K562 (cell line): ENCODE results near the gene EIF4G1. TPM values are rescaled to one million over a fixed set of nuclear protein-coding genes. Genes with fewer than 3 reads are reported as not detected.
A peak's percentile ranks its signal among the peaks of the same experiment; 100 is the strongest.

Source experiments
- ATAC-seq: fragments of 200-7000 bp; cut with Tn5 transposase; 3 replicates; pipeline ENCODE4 v1.9.1; 2020; ENCODE audit warnings: moderate library complexity
- BruUV-seq: library from RNA; stranded (reverse); fragments of 400-500 nt; replicated peaks from 2 replicates; lab custom pipeline; 2021; lab: Mats Ljungman, UMichigan
- CTCF ChIA-PET: fragments of 300-600 bp; formaldehyde crosslinking; extraction: SDS; loops from one replicate; lab custom pipeline; 2021; ENCODE audit warnings: low intra/inter-chr PET ratio; lab: Yijun Ruan, JAX
- POLR2A ChIA-PET: fragments of 300-600, 350-650 bp; sonication (Branson Sonifier 250); formaldehyde crosslinking; extraction: SDS; loops from one replicate; lab custom pipeline; 2021; ENCODE audit warnings: antibody characterized with exemption, inconsistent platforms; lab: Yijun Ruan, JAX
- DNase-seq, 4 experiments: peaks; one replicate each; pipeline versions ENCODE4 v3.0.0 to v3.0.0-alpha.2; 2011 to 2018; ENCODE audit warnings: low spot score in 3 of 4, mixed read lengths in 3 of 4; ENCODE audit errors: extremely low read depth in 1 of 4
- FAIRE-seq: peaks from 2 replicates; lab custom pipeline; 2011; peaks lifted over from hg19 to GRCh38; lab: Jason Lieb, UNC
- H2AFZ ChIP-seq: 2 replicates; pipeline ENCODE4 v1.6.0; 2011; ENCODE audit warnings: low read depth, low read length, control low read depth, inconsistent platforms
- H3K27ac ChIP-seq: fragments of 200-600 bp; 3 replicates; pipeline ENCODE4 v1.8.0; 2011; ENCODE audit warnings: low read depth, mild to moderate bottlenecking, control low read depth, inconsistent platforms, low read length, moderate library complexity, mixed read lengths; ENCODE audit errors: extremely low read depth
- H3K27me3 ChIP-seq, 2 experiments: fragments of 300-600 bp in 1 of 2; 2 replicates in 1 of 2; 3 replicates in 1 of 2; pipeline versions ENCODE4 v1.6.0 to v1.8.0; 2011; ENCODE audit warnings: inconsistent platforms in 2 of 2, low read length in 2 of 2, mild to moderate bottlenecking in 1 of 2, mixed read lengths in 1 of 2, moderate library complexity in 1 of 2; ENCODE audit not compliant: control insufficient read depth in 2 of 2, insufficient read depth in 2 of 2
- H3K36me3 ChIP-seq: fragments of 300-600 bp; 3 replicates; pipeline ENCODE4 v1.8.0; 2011; ENCODE audit warnings: mild to moderate bottlenecking, low read length, inconsistent platforms; ENCODE audit not compliant: control insufficient read depth, insufficient read depth
- H3K4me1 ChIP-seq, 2 experiments: fragments of 200-600 bp in 1 of 2; replicated peaks in 1 of 2; 2 replicates in 1 of 2; 3 replicates in 1 of 2; pipeline versions ENCODE4 v1.5.1 to v1.8.0; 2011; ENCODE audit warnings: inconsistent platforms in 2 of 2, low read length in 2 of 2, mild to moderate bottlenecking in 1 of 2, mixed read lengths in 1 of 2, moderate library complexity in 1 of 2; ENCODE audit not compliant: control insufficient read depth in 2 of 2, insufficient read depth in 2 of 2
- H3K4me2 ChIP-seq: 2 replicates; pipeline ENCODE4 v1.6.1; 2011; ENCODE audit warnings: low read length, control low read depth, inconsistent platforms, mixed read lengths; ENCODE audit not compliant: insufficient read depth
- H3K4me3 ChIP-seq: fragments of 200-600 bp; sonication (generic), shearing (Covaris generic); 2 replicates; pipeline ENCODE4 v1.5.1; 2016; ENCODE audit warnings: control low read depth, inconsistent platforms
- H3K79me2 ChIP-seq: fragments of 200-600 bp; 3 replicates; pipeline ENCODE4 v1.8.0; 2011; ENCODE audit warnings: low read length, inconsistent platforms; ENCODE audit not compliant: control insufficient read depth, insufficient read depth
- H3K9ac ChIP-seq, 2 experiments: 2 replicates each; pipeline versions ENCODE4 v1.6.0 to v1.6.1; 2011; ENCODE audit warnings: low read depth in 2 of 2, low read length in 2 of 2, control low read depth in 1 of 2, inconsistent platforms in 1 of 2, mild to moderate bottlenecking in 1 of 2, mixed read lengths in 1 of 2; ENCODE audit not compliant: insufficient read depth in 1 of 2
- H3K9me1 ChIP-seq: one replicate; pipeline ENCODE4 v1.6.0; 2011; ENCODE audit warnings: inconsistent platforms, mild to moderate bottlenecking, low read length, moderate library complexity; ENCODE audit not compliant: control insufficient read depth, insufficient read depth
- H3K9me3 ChIP-seq: replicated peaks from 2 replicates; pipeline ENCODE4 v1.5.1; 2011; ENCODE audit warnings: low read depth, low read length, inconsistent platforms; ENCODE audit not compliant: control insufficient read depth, insufficient read depth
- H4K20me1 ChIP-seq: replicated peaks from 2 replicates; pipeline ENCODE4 v1.6.1; 2011; ENCODE audit warnings: low read length, inconsistent platforms, mixed read lengths; ENCODE audit not compliant: control insufficient read depth, insufficient read depth
- TCF3 ChIP-seq: sonication (generic); formaldehyde crosslinking; IDR thresholded peaks from 2 replicates; pipeline ENCODE4 v1.4.0; 2020; ENCODE audit warnings: mild to moderate bottlenecking, missing genetic modification reagents
- ZNF197 ChIP-seq: fragments of 200-800 bp; sonication (Bioruptor generic); IDR thresholded peaks from 2 replicates; pipeline ENCODE4 v1.6.1; 2016; ENCODE audit warnings: low read depth, missing genetic modification characterization, missing compliant biosample characterization
- ZNF592 ChIP-seq: fragments of 450-650 bp; IDR thresholded peaks from 2 replicates; pipeline ENCODE4 v1.6.1; 2017; ENCODE audit warnings: antibody characterized with exemption, mild to moderate bottlenecking
- ZNF740 ChIP-seq, 3 experiments: fragments of 200-800 bp in 1 of 3; sonication (Bioruptor generic) in 1 of 3; sonication (generic) in 1 of 3; formaldehyde crosslinking in 1 of 3; IDR thresholded peaks; 2 replicates each; pipeline versions ENCODE4 v1.6.1 to v1.8.0; 2016 to 2022; ENCODE audit warnings: mild to moderate bottlenecking in 2 of 3, missing compliant biosample characterization in 2 of 3, missing genetic modification characterization in 2 of 3, missing genetic modification reagents in 1 of 3
- ZNF780A ChIP-seq: fragments of 250-450 bp; sonication (Bioruptor Pico); IDR thresholded peaks from 2 replicates; pipeline ENCODE4 v1.5.0; 2021; ENCODE audit warnings: mild to moderate bottlenecking
- WGBS: fragments of 100-300 bp; shearing (Covaris generic); methylation state at CpG from one replicate; pipeline ENCODE4 v1.1.6; 2016; ENCODE audit warnings: low coverage, mixed read lengths; ENCODE audit not compliant: insufficient coverage; ENCODE audit errors: missing lambda C conversion rate; 5-methylcytosine and 5-hydroxymethylcytosine counted together
- in situ Hi-C: fragments of 300-500 bp; cut with MboI; formaldehyde crosslinking; loops from 4 replicates; pipeline ENCODE4 v1.15.0; 2018; ENCODE audit warnings: inconsistent platforms, mixed read lengths
- intact Hi-C: fragments of 100-400 bp; cut with micrococcal nuclease; formaldehyde crosslinking; loops from 2 replicates; pipeline ENCODE4 v1.14.2; 2022
- polyA plus RNA-seq, 8 experiments: library from polyadenylated mRNA; depleted of rRNA in 4 of 8; stranded (reverse) in 5 of 8; unstranded in 3 of 8; fragments of >200 nt; fragmentation: Nextera tagmentation in 2 of 8; fragmentation: Illumina TruSeq in 1 of 8; extraction: Ambion mirVana in 2 of 8; extraction: Trizol in 1 of 8; gene quantifications; 2 replicates each; pipeline versions ENCODE4 v1.2.1 to v1.2.3, GENCODE V29; 2011 to 2014; ENCODE audit warnings: inconsistent platforms in 1 of 8, missing spikeins in 1 of 8
- total RNA-seq, 7 experiments: library from RNA; depleted of rRNA in 6 of 7; stranded (reverse); fragments of >200 nt in 6 of 7; fragmentation: Illumina TruSeq in 2 of 7; extraction: Trizol in 2 of 7; gene quantifications; 2 replicates each; pipeline versions ENCODE4 v1.2.1 to v1.2.3, GENCODE V29; 2011 to 2021; ENCODE audit warnings: low replicate concordance in 1 of 7

EIF4G1 gene
- total and polyA plus RNA-seq, 9 of the 15 experiments (the other 6 are each of a cell fraction or from before 2014, with no cell fraction given) = 4.6 to 505 (median 155) TPM

- peak; percentile 62; the same call in 1 of the 2 replicates for TF ChIP-seq ZNF592
- 0 out of 2 replicates have a peak, but pooled peaks have one; percentile 32 for TF ChIP-seq TCF3
These were observed 20.2 kb downstream of the EIF4G1 start (continued) for GRCh38 chr3:184334470-184335158.

GRCh38 chr3:184335291-184335660 lies 20.9 kb downstream of the EIF4G1 start:
- H2AFZ ChIP-seq = no peak overlapping the region
- ChIA-PET CTCF (no interaction called here), POLR2A (interaction anchor here (0.6 to 0.9 kb wide), 4 partner anchors 9 to 24 kb away, joined by 3 to 5 read pairs (median 3); no protein-coding TSS in a partner anchor)
- 60% methylated on average over 4 of the region's 4 CpGs for WGBS
- in situ Hi-C loops = no loop called here
- H3K4me2 ChIP-seq = peak overlapping the region; percentile 80
- peaks cover 52% of the 10 kb centered on the region for H3K36me3 ChIP-seq
- peaks cover 16% of the 10 kb centered on the region for H3K79me2 ChIP-seq
- H3K9ac ChIP-seq = peak overlapping the region; percentile 70 to 98; a peak in 2 of 4 replicates
- DNase-seq (peak in 1 of 4 experiments; percentile 24), FAIRE-seq (no peak), ATAC-seq (peak; percentile 5)
- intact Hi-C loops = no loop called here
- no peak for TF ChIP-seq ZNF780A (CRISPR knock-in tag)
- TF ChIP-seq ZNF740 (CRISPR knock-in tag; IDR thresholded peaks at IDR 0.05) = 0 out of 2 replicates have a peak, but pooled peaks have one; percentile 2
- no peak for TF ChIP-seq ZNF740 (tag; IDR thresholded peaks at IDR 0.05)
- TF ChIP-seq ZNF197 = peak; percentile 44; the same call in 1 of the 2 replicates
- peak overlapping the region; percentile 83 for H3K27ac ChIP-seq
- H3K9me1 ChIP-seq = peaks cover 11% of the 10 kb centered on the region
- no peaks in the 10 kb centered on the region for H3K9me3 ChIP-seq
- H4K20me1 ChIP-seq = peaks cover 24% of the 10 kb centered on the region
- BruUV-seq = no TSS peak
- no peaks in the 10 kb centered on the region for H3K27me3 ChIP-seq
- H3K4me3 ChIP-seq = peak overlapping the region; percentile 62; the same call in 1 of the 2 replicates
- H3K4me1 ChIP-seq = peaks cover 51 to 62% of the 10 kb centered on the region in 2 experiments
